Measurements from ENCODE around the gene LETMD1. TPM values are rescaled to one million over a fixed set of nuclear protein-coding genes. Genes with fewer than 3 reads are reported as not detected.

LETMD1 gene
- total and polyA plus RNA-seq, 7 experiments from 2014 or later: 32.4 to 101 (median 69.5) TPM

- peaks cover 0 to 13% (median 0%) of the 10 kb centered on the region in 5 donors for H3K27me3 Mint-ChIP-seq
- Histone ChIP-seq H3K4me1 (ENCODE audit: control insufficient read depth in 2 of 2, insufficient read depth in 2 of 2, low read length in 2 of 2) (peaks cover 6 to 7% of the 10 kb centered on the region in 2 donors), H3K9me3 (ENCODE audit: control insufficient read depth in 2 of 3, low read length in 3 of 3) (no peaks in the 10 kb centered on the region), H3K36me3 (ENCODE audit: control insufficient read depth in 2 of 3, insufficient read depth in 3 of 3, low read length in 3 of 3) (peaks cover 0 to 4% (median 0%) of the 10 kb centered on the region in 3 experiments), H3K27ac (ENCODE audit: low read depth, low read length) (no peak overlapping the region), H3K27me3 (ENCODE audit: control insufficient read depth in 2 of 2, insufficient read depth in 2 of 2, low read length in 2 of 2) (no peaks in the 10 kb centered on the region), H3K4me3 (ENCODE audit: low read length) (no peak overlapping the region)
- H3K9me3 Mint-ChIP-seq: no peaks in the 10 kb centered on the region
- peaks cover 24 to 40% (median 30%) of the 10 kb centered on the region in 7 donors for H3K4me1 Mint-ChIP-seq
- H3K4me3 Mint-ChIP-seq: peak overlapping the region in 1 of 10 donors; percentile 37
- no peak for ATAC-seq
- DNase-seq: no peak
- CTCF ChIA-PET: interaction anchor here (0.6 to 3.7 kb wide), 5 partner anchors 17 to 264 kb away, joined by 3 to 25 read pairs (median 4); no protein-coding TSS in a partner anchor
- POLR2A ChIA-PET: interaction anchor here (0.6 to 5.4 kb wide), 4 partner anchors 16 to 265 kb away, joined by 3 to 33 read pairs (median 4); partner anchors contain the start of gene ATF1
- H3K36me3 Mint-ChIP-seq: peaks cover 0 to 4% (median 0%) of the 10 kb centered on the region in 5 donors
- intact Hi-C loops (cut with micrococcal nuclease): loop anchor here (1.0 to 10.0 kb wide), 7 partner anchors 41 to 914 kb away; partner anchors contain the start of genes BIN2 (in 1 of the 2), COX14 (in 1 of the 2) and DAZAP2 (in 1 of the 2)
- H3K27ac Mint-ChIP-seq: peak overlapping the region in 1 of 9 donors; percentile 53
Measured at GRCh38 chr12:51028813-51029150, 19.3 kb upstream of the LETMD1 start.

GRCh38 chr12:51033048-51033447, 15.1 kb upstream of the LETMD1 start:
- Histone ChIP-seq H3K27ac (ENCODE audit: low read depth, low read length) (no peak overlapping the region), H3K27me3 (ENCODE audit: control insufficient read depth in 2 of 2, insufficient read depth in 2 of 2, low read length in 2 of 2) (no peaks in the 10 kb centered on the region), H3K9me3 (ENCODE audit: control insufficient read depth in 2 of 3, low read length in 3 of 3) (no peaks in the 10 kb centered on the region), H3K36me3 (ENCODE audit: control insufficient read depth in 2 of 3, insufficient read depth in 3 of 3, low read length in 3 of 3) (no peaks in the 10 kb centered on the region), H3K4me3 (ENCODE audit: low read length) (no peak overlapping the region), H3K4me1 (ENCODE audit: control insufficient read depth in 2 of 2, insufficient read depth in 2 of 2, low read length in 2 of 2) (no peaks in the 10 kb centered on the region)
- Mint-ChIP-seq H3K4me3 (no peak overlapping the region), H3K4me1 (peaks cover 2 to 8% (median 3%) of the 10 kb centered on the region in 7 donors), H3K36me3 (no peaks in the 10 kb centered on the region), H3K27ac (no peak overlapping the region), H3K9me3 (no peaks in the 10 kb centered on the region), H3K27me3 (peaks cover 0 to 8% (median 0%) of the 10 kb centered on the region in 5 donors)
- CTCF ChIA-PET: no interaction called here
- intact Hi-C loops (cut with micrococcal nuclease): no loop called here
- POLR2A ChIA-PET: no interaction called here
- ATAC-seq (no peak), DNase-seq (no peak)

GRCh38 chr12:51033457-51034089, 14.6 kb upstream of the LETMD1 start:
- peak overlapping the region in 2 of 9 donors; percentile 41 to 49 for H3K27ac Mint-ChIP-seq
- intact Hi-C loops (cut with micrococcal nuclease): no loop called here
- no peak overlapping the region for H3K4me3 Mint-ChIP-seq
- no peak overlapping the region for H3K4me3 ChIP-seq (ENCODE audit: low read length)
- no peaks in the 10 kb centered on the region for H3K4me1 ChIP-seq (ENCODE audit: control insufficient read depth in 2 of 2, insufficient read depth in 2 of 2, low read length in 2 of 2)
- H3K36me3 Mint-ChIP-seq: no peaks in the 10 kb centered on the region
- no peaks in the 10 kb centered on the region for H3K27me3 ChIP-seq (ENCODE audit: control insufficient read depth in 2 of 2, insufficient read depth in 2 of 2, low read length in 2 of 2)
- H3K9me3 ChIP-seq (ENCODE audit: control insufficient read depth in 2 of 3, low read length in 3 of 3): no peaks in the 10 kb centered on the region
- no peak overlapping the region for H3K27ac ChIP-seq (ENCODE audit: low read depth, low read length)
- peaks cover 0 to 8% (median 0%) of the 10 kb centered on the region in 5 donors for H3K27me3 Mint-ChIP-seq
- no peaks in the 10 kb centered on the region for H3K9me3 Mint-ChIP-seq
- no peak for DNase-seq
- no peak for ATAC-seq
- ChIA-PET POLR2A (no interaction called here), CTCF (no interaction called here)
- H3K4me1 Mint-ChIP-seq: peaks cover 0 to 4% (median 0%) of the 10 kb centered on the region in 7 donors
- no peaks in the 10 kb centered on the region for H3K36me3 ChIP-seq (ENCODE audit: control insufficient read depth in 2 of 3, insufficient read depth in 3 of 3, low read length in 3 of 3)

GRCh38 chr12:51036279-51036678, 11.8 kb upstream of the LETMD1 start:
- POLR2A ChIA-PET: no interaction called here
- no peaks in the 10 kb centered on the region for H3K4me1 Mint-ChIP-seq
- ATAC-seq: no peak

GRCh38 chr12:51048661-51049251, 629 bp downstream of the LETMD1 start:
- intact Hi-C loops (cut with micrococcal nuclease): loop anchor here (1.0 to 10.0 kb wide), 13 partner anchors 22 to 1956 kb away; partner anchors contain the start of genes CSRNP2 (in 2 of the 2), DAZAP2 (in 2 of the 2), SLC11A2 (in 2 of the 2) and TFCP2 (in 2 of the 2)
- peak overlapping the region; percentile 93 to 99 (median 96) for H3K27ac Mint-ChIP-seq
- CTCF ChIA-PET: interaction anchor here (0.6 to 0.7 kb wide), 3 partner anchors 27 to 434 kb away, joined by 3 to 4 read pairs (median 3); no protein-coding TSS in a partner anchor
- POLR2A ChIA-PET: interaction anchor here (0.5 to 1.7 kb wide), 9 partner anchors 12 to 219 kb away, joined by 3 to 8 read pairs (median 3); partner anchors contain the start of genes DAZAP2 and SLC11A2
- peaks cover 0 to 1% (median 0%) of the 10 kb centered on the region in 11 donors for H3K9me3 Mint-ChIP-seq
- no peaks in the 10 kb centered on the region for H3K9me3 ChIP-seq (ENCODE audit: control insufficient read depth in 2 of 3, low read length in 3 of 3)
- H3K36me3 Mint-ChIP-seq: peaks cover 0 to 9% (median 9%) of the 10 kb centered on the region in 5 donors
- no peak for ATAC-seq
- H3K27me3 ChIP-seq (ENCODE audit: control insufficient read depth in 2 of 2, insufficient read depth in 2 of 2, low read length in 2 of 2): no peaks in the 10 kb centered on the region
- peak overlapping the region; percentile 75 for H3K4me3 ChIP-seq (ENCODE audit: low read length)
- no peaks in the 10 kb centered on the region for H3K27me3 Mint-ChIP-seq
- peaks cover 0 to 10% (median 6%) of the 10 kb centered on the region in 3 experiments for H3K36me3 ChIP-seq (ENCODE audit: control insufficient read depth in 2 of 3, insufficient read depth in 3 of 3, low read length in 3 of 3)
- H3K4me3 Mint-ChIP-seq: peak overlapping the region; percentile 93 to 98 (median 96)
- peak overlapping the region; percentile 81 for H3K27ac ChIP-seq (ENCODE audit: low read depth, low read length)
- peaks cover 20 to 23% of the 10 kb centered on the region in 2 donors for H3K4me1 ChIP-seq (ENCODE audit: control insufficient read depth in 2 of 2, insufficient read depth in 2 of 2, low read length in 2 of 2)
- peak in 5 of 9 donors; percentile 4 to 39 (median 17) for DNase-seq
- peaks cover 15 to 44% (median 36%) of the 10 kb centered on the region in 7 donors for H3K4me1 Mint-ChIP-seq

More at GRCh38 chr12:51036279-51036678, 11.8 kb upstream of the LETMD1 start:
- intact Hi-C loops (cut with micrococcal nuclease): no loop called here
- H3K27ac Mint-ChIP-seq: no peak overlapping the region
- no peak for DNase-seq
- no peaks in the 10 kb centered on the region for H3K36me3 ChIP-seq (ENCODE audit: control insufficient read depth in 2 of 3, insufficient read depth in 3 of 3, low read length in 3 of 3)
- H3K4me3 ChIP-seq (ENCODE audit: low read length): no peak overlapping the region
- H3K9me3 ChIP-seq (ENCODE audit: control insufficient read depth in 2 of 3, low read length in 3 of 3): no peaks in the 10 kb centered on the region
- no peak overlapping the region for H3K4me3 Mint-ChIP-seq
- H3K36me3 Mint-ChIP-seq: no peaks in the 10 kb centered on the region
- CTCF ChIA-PET: no interaction called here
- H3K27ac ChIP-seq (ENCODE audit: low read depth, low read length): no peak overlapping the region
- H3K4me1 ChIP-seq (ENCODE audit: control insufficient read depth in 2 of 2, insufficient read depth in 2 of 2, low read length in 2 of 2): no peaks in the 10 kb centered on the region
- no peaks in the 10 kb centered on the region for H3K9me3 Mint-ChIP-seq
- no peaks in the 10 kb centered on the region for H3K27me3 ChIP-seq (ENCODE audit: control insufficient read depth in 2 of 2, insufficient read depth in 2 of 2, low read length in 2 of 2)
- peaks cover 0 to 3% (median 0%) of the 10 kb centered on the region in 5 donors for H3K27me3 Mint-ChIP-seq

- H3K36me3 Mint-ChIP-seq: peaks cover 0 to 15% (median 9%) of the 10 kb centered on the region in 5 donors
- Histone ChIP-seq H3K36me3 (ENCODE audit: control insufficient read depth in 2 of 3, insufficient read depth in 3 of 3, low read length in 3 of 3) (peaks cover 0 to 18% (median 6%) of the 10 kb centered on the region in 3 experiments), H3K4me3 (ENCODE audit: low read length) (peak overlapping the region; percentile 75), H3K4me1 (ENCODE audit: control insufficient read depth in 2 of 2, insufficient read depth in 2 of 2, low read length in 2 of 2) (peaks cover 20 to 23% of the 10 kb centered on the region in 2 donors), H3K27ac (ENCODE audit: low read depth, low read length) (peak overlapping the region; percentile 81), H3K27me3 (ENCODE audit: control insufficient read depth in 2 of 2, insufficient read depth in 2 of 2, low read length in 2 of 2) (no peaks in the 10 kb centered on the region), H3K9me3 (ENCODE audit: control insufficient read depth in 2 of 3, low read length in 3 of 3) (no peaks in the 10 kb centered on the region)
- DNase-seq (no peak), ATAC-seq (no peak)
- peaks cover 0 to 1% (median 0%) of the 10 kb centered on the region in 11 donors for H3K9me3 Mint-ChIP-seq
- H3K27ac Mint-ChIP-seq: peak overlapping the region in 8 of 9 donors; percentile 93 to 99 (median 96)
- no peaks in the 10 kb centered on the region for H3K27me3 Mint-ChIP-seq
- CTCF ChIA-PET: interaction anchor here (0.7 kb wide), 2 partner anchors 292 to 435 kb away, joined by 3 read pairs; no protein-coding TSS in a partner anchor
- intact Hi-C loops (cut with micrococcal nuclease): loop anchor here (5.0 to 10.0 kb wide), 5 partner anchors 168 to 1955 kb away; partner anchors contain the start of genes ATF1 (in 1 of the 2), BIN2 (in 1 of the 2), EIF4B (in 1 of the 2) and POU6F1 (in 1 of the 2)
- H3K4me1 Mint-ChIP-seq: peaks cover 15 to 44% (median 36%) of the 10 kb centered on the region in 7 donors
- peak overlapping the region; percentile 93 to 98 (median 96) for H3K4me3 Mint-ChIP-seq
- POLR2A ChIA-PET: interaction anchor here (0.7 to 1.5 kb wide), 6 partner anchors 24 to 287 kb away, joined by 3 to 5 read pairs (median 4); partner anchors contain the start of gene POU6F1
Measured at GRCh38 chr12:51049525-51049924, 1.4 kb downstream of the LETMD1 start.
